Activated gamma-delta T cell (primary cell): ENCODE measurements around the gene PXDN.

Source experiments
- DNase-seq: peaks from one replicate; lab custom pipeline; 2025; lab: John Stamatoyannopoulos, UW

Gene PXDN

DNA sequence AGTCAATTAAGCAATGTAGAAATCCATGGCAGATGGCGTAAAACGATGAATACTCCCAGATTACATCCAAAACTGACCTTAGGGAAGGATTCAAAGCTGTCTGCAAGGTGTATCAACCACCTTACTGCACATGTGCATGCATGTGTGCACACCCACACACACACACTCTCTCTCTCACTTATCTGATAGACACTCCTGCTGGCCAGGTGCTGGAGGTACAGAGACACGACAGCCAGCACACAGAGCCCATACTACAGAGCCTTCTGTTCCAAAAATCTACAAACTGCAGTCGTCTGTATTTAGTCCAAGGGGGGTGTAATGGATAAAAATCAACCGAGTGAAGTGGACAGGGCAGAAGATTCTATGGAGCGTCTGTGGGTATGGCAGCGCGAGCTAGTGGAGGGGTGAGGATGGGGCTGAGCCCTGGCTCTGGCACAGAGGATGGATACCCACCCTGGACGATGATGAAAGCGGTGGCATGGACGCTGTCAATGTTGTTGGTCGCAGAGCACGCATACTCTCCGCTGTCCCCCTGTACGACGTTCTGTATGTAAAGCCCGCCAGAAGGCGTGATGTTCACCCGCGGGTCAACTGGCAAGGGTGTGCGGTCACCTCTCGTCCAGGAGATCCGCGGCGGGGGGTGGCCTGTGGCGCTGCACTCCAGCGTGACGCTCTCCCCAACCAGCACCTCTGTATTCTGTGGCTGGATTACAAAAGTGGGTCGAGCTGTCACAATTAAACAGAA, 78.4 kb downstream of the PXDN start:
- DNase-seq, result no peak

DNA sequence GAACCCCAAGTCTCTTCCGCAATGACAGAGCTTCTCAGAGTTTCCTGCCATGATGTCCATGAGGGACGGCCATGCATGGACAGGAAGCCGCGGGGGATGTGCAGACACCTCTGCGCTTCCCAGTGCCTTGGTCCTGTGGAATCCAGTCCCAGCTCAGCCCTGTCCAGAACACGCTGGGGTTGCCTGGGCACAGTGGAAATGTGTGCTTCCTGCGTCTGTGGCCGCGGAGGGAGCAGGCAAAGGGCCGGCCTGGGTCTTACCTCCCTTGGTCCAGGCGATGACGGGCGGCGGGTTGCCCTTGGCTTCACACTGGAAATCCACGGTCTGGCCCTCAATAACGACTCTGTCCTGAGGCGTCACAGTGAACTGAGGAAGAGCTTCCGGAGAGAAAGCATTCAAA, 79.6 kb downstream of the PXDN start:
- no peak for DNase-seq

DNA sequence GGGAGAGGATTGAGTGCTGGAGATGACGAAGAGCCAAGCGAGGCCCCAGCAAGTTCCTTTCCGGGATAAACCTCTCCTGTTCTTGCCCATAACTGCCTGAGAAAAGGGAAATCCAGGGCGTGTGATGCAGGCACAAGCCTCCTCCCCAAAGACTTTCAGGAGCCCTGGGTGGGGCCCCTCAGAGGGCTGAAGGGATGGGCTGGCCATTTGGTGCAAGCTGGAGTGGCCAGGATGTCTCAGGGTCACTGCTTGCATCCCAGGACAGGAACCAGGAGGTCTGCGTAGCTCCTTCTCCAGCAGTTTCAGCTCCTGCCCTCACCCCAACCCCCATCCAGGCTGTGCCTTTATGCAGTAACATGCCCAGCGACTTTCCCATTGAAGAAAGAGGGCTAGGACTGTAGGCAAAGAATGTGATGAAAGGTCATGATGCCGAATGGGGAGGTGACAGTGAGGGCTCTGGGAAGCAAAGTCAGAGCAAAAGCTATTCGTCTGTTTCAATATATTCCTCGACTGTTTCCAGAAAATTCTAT, 80.2 kb downstream of the PXDN start:
- DNase-seq, result no peak

DNA sequence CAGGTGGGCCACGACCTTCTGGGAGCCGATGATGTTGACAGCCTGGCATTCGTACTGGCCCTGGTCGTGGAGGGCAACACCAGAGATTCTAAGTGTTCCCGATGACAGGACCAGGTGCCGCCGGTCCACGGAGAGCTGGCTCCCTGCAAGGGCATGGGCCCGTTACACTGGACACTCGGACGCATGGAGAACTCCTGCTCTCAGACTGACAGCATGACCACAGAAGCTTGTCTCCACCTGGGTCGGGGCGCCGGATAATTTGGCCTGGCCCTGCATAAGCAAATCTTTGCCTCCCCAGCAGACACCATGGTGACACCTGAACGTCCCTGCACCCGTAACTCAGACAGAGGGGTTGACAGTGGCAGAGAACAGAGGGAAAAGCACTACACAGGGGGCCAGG, 80.7 kb downstream of the PXDN start:
- no peak for DNase-seq

DNA sequence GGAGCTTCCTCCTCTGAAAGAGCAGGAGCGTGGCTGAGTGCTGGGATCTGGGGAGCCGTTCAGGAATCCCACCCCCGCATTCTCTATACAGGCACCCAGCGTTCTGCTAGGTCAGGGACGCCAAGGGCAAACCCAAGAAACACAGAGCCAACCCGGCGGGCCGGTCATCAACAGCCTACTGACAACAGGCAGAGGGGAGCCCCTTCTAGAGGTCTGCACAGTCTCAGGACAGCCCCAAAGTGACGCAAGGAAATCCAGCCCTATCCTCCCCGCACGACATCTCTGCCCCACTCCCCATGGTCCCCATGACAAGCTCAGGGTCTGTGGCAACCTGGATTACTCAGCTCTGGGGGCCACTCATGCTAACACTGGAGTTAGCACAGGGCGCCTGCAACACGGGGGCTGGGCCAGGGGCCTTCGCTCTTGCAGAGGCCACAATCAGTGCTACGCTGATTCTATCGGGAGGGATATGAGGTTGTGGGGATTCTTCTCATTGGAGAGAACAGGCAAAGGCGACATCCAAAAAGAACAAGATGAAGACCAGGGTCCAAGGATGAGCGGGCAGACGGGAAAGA, 81.6 kb downstream of the PXDN start:
- DNase-seq, result no peak

DNA sequence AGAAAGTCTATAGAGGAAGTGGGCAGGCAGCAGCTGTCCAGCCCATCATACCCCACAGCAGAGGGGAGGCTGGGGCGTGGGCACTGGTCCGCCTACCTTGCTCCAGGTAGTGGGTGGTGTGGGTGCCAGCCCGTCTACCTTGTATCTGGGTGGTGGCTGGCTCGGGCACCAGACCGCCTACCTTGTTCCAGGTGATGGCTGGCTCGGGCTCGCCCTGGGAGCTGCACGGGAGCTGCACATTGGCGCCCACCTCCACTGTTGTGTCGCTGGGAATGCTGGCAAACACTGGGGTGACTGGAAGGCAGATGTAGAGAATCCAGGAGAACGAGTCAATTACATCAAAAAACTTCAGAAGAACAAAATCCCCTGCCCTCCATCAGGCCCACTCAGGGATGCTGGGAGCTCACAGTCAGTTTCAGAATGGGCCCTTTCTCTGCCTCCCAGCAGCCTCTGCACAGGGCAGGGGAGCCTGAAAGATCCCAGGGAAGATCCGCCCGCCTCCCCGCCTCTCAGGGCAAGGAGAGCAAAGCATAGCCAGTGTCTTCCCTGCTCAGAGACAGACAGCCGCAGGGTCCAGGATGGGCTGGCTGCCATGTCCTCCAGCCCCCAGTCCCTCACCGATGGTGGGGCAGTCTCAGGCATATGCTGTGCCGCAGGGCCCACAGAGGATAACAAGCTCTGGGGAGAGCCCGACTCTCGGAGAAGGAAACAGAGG, 82.3 kb downstream of the PXDN start:
- no peak for DNase-seq

DNA sequence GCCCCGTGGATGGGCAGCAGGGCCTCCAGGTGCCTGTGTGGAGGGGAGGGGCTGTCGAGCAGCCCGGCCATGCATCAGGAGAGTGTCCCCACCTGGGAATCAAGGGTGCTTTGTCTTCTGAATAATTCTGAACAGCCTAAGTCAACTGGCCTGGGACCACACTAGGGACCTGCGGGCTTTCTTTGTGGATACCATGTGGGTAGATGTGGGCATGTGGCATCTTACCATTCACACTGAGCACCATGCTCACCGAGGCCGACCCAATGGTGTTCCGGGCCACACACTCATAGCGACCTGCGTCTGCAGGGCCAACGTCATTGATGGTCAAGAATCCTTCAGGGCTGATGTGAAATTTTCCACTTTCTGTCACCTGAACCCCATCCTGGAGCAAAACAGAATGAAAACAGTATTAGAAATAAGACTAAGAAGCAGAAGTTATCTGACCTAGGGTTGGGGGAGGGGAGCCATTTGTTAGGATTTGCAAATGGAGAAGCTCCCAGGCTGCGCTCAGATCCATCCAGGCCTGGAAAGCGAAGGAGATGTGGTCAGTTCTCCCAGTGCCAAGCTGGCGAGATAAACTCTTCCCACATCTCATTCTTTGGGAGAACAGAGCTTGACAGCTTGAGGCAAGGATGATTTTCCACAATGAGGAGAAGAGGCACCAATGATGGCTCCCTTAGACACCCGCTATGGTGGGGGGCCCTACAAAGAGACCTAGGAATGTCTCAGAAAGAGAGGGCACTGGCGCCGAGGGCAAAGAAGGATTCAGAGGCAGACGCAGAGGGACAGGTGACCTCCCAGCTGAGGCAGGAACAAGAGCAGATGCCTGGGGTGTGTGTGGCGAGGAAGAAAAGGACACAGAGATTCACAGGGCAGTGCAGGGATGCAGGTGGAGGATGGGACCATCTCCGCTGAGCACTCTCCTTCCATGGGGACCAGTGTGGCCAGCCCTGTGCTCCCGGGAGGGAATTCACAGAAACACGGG, 83.4 kb downstream of the PXDN start:
- DNase-seq, result no peak

DNA sequence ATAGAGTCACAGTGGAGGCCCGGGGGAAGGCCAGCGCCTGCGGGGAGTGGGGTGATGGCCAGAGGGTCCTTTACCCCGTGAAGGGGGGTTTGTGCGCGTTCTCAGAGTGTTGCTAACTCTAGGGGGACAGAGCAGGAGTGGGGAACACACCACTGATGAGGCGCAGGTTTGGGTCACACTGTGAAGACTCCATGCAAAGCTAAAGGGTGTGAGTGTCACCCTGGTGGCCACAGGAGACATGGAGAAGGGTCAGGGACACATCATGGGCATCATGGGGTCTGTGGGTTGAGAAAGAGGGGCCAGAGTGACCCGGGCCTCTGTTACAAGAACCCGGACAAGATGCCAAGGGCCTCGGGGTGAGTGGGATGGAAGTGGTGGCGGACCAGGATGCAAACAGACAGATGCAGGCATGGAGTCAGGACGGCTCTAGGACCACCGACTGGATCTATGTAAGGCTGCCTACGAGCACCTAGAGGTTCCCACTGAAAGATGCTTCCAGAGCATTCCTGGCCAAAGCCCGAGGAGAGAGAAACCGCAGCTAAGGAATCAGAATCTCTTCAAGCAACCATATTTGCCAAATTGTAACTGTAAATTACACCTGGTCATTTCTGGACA, 84.3 kb downstream of the PXDN start:
- no peak for DNase-seq

DNA sequence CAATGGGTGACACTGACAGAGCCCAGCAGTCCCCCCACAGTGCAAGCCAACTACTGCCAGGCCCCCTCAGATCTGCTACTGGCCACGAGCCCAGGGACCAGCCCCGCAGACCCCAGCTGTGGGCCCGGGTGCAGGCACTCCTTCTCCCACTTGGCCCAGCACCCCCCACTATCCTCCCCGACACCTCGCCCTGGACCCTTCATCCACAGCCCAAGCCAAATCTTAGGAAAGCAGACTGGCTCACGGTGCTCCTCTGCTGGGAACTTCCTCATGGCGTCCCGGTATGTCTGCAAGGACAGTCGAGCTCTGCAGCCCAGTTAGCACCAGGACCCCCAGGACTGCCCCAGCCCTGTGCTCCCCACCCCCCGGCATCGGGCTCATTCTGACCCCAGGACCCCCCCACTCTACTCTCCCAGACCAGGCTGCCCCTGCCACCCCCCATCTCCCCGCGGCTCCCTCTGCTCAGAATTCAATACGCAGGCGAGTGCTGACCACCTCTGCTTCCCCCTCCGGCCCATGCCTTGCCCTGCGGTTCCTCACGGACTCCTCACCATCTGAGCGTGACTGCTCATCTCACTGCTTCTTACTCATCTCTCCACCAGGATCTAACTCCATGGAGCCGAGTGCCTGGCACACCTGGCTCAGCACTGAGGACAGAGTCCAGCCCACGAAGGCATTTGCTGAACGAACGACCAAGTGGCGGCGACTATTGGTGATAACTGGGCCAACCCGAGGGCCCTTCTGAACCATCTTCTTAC, 85.7 kb downstream of the PXDN start:
- DNase-seq, result no peak

DNA sequence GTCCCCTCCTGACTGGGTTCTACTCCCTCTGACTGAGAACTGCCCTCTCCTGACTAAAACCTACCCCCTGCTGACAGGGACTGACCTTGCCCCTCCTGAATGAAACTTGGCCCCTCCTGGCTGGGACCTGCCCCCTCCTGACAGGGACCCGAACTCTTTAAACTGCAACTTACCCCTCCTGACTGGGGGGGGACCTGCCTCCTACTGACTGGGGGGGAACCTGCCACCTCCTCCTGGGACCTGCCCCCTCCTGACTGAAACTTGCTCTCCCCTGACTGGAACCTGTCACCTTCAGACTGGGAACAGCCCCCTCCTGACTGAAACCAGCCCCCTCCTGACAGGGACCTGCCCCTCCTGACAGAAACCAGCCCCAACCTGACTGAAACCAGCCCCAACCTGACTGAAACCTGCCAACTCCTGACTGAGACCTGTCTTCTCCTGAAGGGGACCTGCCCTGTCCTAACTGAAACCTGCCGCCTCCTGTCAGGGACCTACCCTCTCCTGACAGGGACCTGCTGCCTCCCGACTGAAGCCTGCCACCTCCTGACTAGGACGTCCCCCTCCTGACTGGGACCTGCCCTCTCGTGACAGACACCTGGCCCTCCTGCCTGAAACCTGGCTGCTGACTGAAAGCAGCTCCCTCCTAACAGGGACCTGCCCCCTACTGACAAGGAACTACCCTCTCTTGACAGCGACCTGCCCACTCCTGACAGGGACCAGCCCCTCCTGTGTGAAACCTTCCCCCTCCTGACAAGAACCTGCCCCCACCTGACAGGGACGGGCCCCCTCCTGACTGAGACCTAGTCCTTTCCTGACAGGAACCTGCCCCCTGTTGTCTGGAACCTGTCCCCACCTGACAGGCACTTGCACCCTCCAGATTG, 87.1 kb downstream of the PXDN start:
- DNase-seq, result no peak

DNA sequence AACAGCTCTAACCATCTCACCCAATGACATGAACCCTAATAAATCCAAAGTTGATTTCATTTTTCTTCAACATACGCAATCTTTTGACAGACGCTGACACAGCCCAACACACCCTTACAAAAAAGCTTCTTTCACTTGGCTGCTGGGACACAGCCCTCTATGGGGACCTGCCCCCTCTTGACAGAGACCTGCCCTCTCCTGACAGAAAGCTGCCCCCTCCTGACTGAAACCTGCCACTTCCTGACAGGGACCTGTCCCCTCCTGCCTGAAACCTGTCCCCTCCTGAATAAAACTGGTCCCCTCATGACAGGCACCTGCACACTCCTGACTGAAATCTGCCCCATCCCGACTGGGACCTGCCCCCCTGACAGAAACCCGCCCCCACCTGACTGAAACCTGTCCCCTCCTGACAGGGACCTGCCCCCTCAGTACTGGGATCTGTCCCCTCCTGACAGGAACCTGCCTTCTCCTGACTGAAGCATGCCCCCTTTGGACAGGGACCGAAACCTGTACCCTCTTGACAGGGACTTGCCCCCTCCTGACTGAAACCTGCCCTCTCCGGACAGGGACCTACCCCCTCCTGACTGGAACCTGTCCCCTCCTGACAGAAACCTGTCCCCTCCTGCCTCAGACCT, 87.9 kb downstream of the PXDN start:
- no peak for DNase-seq

DNA sequence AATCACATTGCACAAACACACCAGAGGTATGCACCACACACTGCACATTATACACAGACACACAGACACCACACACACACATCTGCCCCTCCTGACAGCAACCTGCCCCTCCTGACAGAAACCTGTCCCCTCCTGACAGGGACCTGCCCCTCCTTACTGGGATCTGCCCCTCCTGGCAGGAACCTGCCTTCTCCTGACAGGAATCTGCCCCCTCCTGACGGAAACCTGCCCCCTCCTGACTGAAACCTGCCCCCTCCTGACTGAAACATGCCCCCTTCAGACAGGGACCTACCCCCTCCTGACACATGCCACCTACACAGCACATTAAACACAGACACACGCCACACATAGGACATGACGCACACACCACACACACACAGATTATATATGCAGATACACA, 88.9 kb downstream of the PXDN start:
- DNase-seq, result no peak

DNA sequence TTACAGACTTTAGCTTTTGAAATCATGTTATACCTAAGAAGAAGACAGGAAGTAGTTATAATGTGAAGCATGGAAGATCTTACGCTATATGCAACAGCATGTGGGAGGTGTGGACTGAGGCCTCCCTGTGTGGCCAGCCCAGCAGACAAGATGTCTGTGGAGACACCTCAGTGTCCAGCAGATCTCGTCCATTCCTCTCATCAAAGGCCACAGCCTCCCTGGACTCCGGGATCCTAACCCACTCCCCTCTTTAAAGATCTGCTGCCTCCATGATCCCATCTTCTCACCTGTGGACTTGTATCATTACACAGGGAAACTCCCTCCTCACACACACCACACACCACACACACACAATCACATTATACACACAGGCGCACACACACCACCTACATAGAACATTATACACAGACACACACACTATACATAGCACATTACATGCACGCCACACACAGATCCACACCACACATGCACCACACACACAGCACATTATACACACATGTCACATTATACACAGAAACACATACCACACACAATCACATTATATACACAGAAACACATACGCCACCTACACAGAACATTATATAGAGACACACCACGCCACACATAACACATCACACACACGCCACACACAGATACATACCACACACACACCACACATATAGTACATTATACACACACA, 89.5 kb downstream of the PXDN start:
- no peak for DNase-seq

DNA sequence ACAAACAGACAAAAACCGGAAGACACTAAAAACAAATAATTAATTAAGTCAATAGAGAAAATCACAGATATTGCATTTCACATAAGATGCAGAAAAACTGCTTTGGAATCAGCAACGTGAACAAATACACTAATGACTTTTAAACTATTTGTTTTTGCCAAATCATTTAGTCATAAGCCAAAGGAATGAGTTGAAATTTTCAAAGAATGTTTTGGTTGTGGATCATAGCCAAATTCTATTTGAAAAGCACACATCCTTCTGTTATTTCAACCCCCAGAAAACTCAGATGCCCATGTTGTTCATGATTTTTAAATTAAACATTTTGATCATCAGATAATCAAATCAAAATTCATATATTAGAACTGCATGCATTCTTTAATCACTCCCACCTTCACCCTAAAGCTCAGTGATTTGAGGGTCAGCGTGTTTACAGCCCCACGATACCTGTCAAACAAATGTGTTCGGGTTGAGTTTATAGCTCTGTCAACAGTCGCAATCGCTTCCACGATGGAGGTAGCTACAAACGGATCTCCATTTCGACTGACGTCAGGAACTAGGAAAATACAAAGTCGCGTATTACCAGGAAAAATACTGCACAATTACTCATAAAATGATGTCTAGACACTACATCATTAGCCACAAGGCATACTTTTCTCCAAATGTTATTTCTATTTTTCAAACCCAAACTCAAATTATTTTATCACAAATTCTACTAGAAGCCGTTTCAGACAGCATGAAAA, 90.2 kb downstream of the PXDN start:
- DNase-seq, result no peak

DNA sequence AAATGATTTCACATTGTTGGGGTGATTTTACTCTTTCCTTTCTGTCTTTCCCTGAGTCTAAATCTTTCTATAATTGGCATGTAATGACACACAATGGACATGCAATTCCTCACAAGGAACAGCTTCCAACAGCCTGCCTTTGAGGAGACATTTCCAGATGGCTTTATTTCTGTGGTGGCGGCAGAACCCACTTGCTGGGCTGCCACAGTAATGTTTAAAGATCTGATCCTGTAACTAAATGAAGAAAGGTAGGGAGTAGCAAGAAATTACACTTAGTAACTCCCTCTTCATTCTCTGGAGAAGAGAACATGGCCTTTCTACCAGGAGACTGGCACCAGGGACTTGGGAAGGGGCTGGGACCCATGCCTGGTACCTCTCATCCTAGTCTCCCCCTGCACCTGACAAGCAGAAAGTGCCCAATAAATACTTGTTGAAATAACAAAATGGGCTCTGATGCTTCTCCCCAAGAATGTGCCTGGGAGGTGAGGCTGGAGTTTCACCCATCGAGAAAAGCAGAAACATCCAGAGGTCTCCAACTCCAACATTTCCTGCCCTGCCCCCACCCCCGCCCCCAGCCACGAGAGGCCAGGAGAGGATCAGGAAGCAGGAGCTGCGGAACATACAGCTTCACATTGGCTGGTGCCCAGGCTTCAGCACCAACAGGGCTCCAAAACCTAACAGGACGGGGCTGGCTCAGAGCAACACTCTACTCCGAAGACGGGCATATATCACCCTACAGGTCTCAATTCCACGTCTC, 92.1 kb downstream of the PXDN start:
- no peak for DNase-seq

DNA sequence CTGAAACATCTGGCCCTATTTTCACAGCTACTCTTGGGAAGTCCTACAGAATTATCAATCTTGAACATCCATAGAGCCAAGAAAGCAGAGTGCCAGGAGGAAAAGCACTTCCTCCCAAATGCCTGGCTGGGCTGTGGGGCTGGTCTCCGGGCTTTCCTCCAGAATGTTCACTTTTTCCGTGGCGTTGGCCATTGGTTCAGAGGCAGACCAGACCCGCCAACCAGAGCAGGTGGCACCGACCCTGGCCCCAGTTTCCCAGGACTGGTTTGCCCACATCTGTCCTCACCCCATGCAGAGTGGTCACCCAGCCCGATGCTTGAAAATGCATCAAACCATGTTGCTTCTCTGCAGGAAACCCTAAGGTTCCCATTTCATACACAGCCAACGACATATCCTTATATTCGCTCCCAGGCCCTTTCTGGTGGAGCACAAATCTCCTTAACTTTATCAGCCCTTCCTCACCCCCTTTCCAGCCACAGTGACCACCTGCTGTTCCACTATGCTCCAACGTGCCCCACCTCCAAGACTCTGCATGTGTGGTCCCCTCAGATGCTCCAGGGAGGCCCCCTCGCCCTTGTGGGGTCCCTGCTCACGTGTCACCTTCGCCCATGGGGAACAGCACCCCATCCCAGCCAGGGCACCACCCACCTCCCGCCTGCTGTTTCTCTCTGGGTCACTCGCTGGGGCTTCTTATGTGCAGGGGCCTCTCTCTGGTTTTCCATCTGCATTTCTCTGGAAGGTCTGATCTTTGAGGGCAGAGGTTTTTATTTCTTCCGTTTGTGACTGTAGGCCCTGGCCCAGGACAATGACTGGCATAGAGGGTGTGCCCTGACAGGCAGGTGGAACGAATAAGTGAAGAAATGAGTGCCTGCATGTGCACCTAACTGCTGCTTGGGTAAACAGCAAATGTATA, 92.9 kb downstream of the PXDN start:
- DNase-seq, result no peak
